ENCODE measurements around the gene GAL.

Gene GAL

GRCh38 chr11:68653486-68654430 lies 30.6 kb upstream of the GAL start:
- Histone ChIP-seq H3K4me3 (ENCODE audit: control insufficient read depth in 1 of 7, extremely low read depth in 1 of 7, insufficient read depth in 4 of 7, low read depth in 2 of 7, low read length in 6 of 7) (no peak overlapping the region), H3K4me1 (ENCODE audit: control extremely low read depth in 1 of 4, control insufficient read depth in 4 of 4, insufficient read depth in 4 of 4, low read length in 3 of 4) (no peaks in the 10 kb centered on the region), H3K36me3 (ENCODE audit: control insufficient read depth in 4 of 4, insufficient read depth in 4 of 4, low read length in 3 of 4) (no peaks in the 10 kb centered on the region), H3K27me3 (replicated peaks in 2 of 5; ENCODE audit: control insufficient read depth in 4 of 5, insufficient read depth in 5 of 5, low read length in 4 of 5) (peaks cover 0 to 12% (median 3%) of the 10 kb centered on the region in 5 experiments), H3K9me3 (ENCODE audit: control extremely low read depth in 1 of 5, control insufficient read depth in 4 of 5, insufficient read depth in 2 of 5, low read depth in 1 of 5, low read length in 4 of 5) (peaks cover 0 to 14% (median 5%) of the 10 kb centered on the region in 5 experiments), H3K27ac (ENCODE audit: insufficient read depth in 1 of 2, low read depth in 1 of 2, low read length in 2 of 2, poor library complexity in 1 of 2, severe bottlenecking in 2 of 2) (no peak overlapping the region)
- WGBS (ENCODE audit: insufficient coverage) = 92% methylated on average over 15 of the region's 24 CpGs
- POLR2A ChIA-PET = no interaction called here
- no peak for DNase-seq
- CTCF ChIA-PET = no interaction called here

DNA sequence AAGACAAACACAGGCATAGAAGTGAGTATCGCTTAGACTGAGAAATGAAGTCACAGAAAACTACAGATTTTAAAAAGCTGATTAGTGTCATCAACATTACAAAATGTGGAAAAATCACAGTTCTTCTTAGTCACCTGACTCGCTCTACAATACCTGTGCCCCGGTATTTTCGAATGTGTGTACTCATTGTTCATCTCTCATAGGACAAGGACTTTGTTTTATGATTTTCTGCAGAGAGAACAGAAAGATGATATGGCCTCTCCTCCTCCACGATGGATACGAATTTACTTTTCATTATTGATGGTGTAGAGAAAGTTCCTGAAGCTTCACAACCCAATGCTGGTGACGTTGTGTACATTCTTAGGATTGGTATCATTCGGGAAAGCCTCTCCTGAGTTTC lies 29.4 kb upstream of the GAL start:
- DNase-seq = no peak
- 94% methylated on average over 5 of the region's 8 CpGs for WGBS (ENCODE audit: insufficient coverage)
- Histone ChIP-seq H3K4me3 (ENCODE audit: control insufficient read depth in 1 of 7, extremely low read depth in 1 of 7, insufficient read depth in 4 of 7, low read depth in 2 of 7, low read length in 6 of 7) (no peak overlapping the region), H3K27me3 (replicated peaks in 2 of 5; ENCODE audit: control insufficient read depth in 4 of 5, insufficient read depth in 5 of 5, low read length in 4 of 5) (peaks cover 0 to 5% (median 0%) of the 10 kb centered on the region in 5 experiments), H3K27ac (ENCODE audit: insufficient read depth in 1 of 2, low read depth in 1 of 2, low read length in 2 of 2, poor library complexity in 1 of 2, severe bottlenecking in 2 of 2) (no peak overlapping the region), H3K36me3 (ENCODE audit: control insufficient read depth in 4 of 4, insufficient read depth in 4 of 4, low read length in 3 of 4) (no peaks in the 10 kb centered on the region), H3K9me3 (ENCODE audit: control extremely low read depth in 1 of 5, control insufficient read depth in 4 of 5, insufficient read depth in 2 of 5, low read depth in 1 of 5, low read length in 4 of 5) (peaks cover 0 to 14% (median 5%) of the 10 kb centered on the region in 5 experiments), H3K4me1 (ENCODE audit: control extremely low read depth in 1 of 4, control insufficient read depth in 4 of 4, insufficient read depth in 4 of 4, low read length in 3 of 4) (peaks cover 0 to 1% (median 0%) of the 10 kb centered on the region in 4 experiments)
- POLR2A ChIA-PET = no interaction called here
- CTCF ChIA-PET = no interaction called here

GRCh38 chr11:68655406-68655805 lies 28.9 kb upstream of the GAL start:
- Histone ChIP-seq H3K27ac (ENCODE audit: insufficient read depth in 1 of 2, low read depth in 1 of 2, low read length in 2 of 2, poor library complexity in 1 of 2, severe bottlenecking in 2 of 2) (no peak overlapping the region), H3K27me3 (replicated peaks in 2 of 5; ENCODE audit: control insufficient read depth in 4 of 5, insufficient read depth in 5 of 5, low read length in 4 of 5) (peaks cover 0 to under 1% (median 0%) of the 10 kb centered on the region in 5 experiments), H3K9me3 (ENCODE audit: control extremely low read depth in 1 of 5, control insufficient read depth in 4 of 5, insufficient read depth in 2 of 5, low read depth in 1 of 5, low read length in 4 of 5) (peaks cover 0 to 14% (median 5%) of the 10 kb centered on the region in 5 experiments), H3K4me3 (ENCODE audit: control insufficient read depth in 1 of 7, extremely low read depth in 1 of 7, insufficient read depth in 4 of 7, low read depth in 2 of 7, low read length in 6 of 7) (no peak overlapping the region), H3K36me3 (ENCODE audit: control insufficient read depth in 4 of 4, insufficient read depth in 4 of 4, low read length in 3 of 4) (no peaks in the 10 kb centered on the region), H3K4me1 (ENCODE audit: control extremely low read depth in 1 of 4, control insufficient read depth in 4 of 4, insufficient read depth in 4 of 4, low read length in 3 of 4) (peaks cover 0 to 1% (median 0%) of the 10 kb centered on the region in 4 experiments)
- DNase-seq = no peak
- ChIA-PET CTCF (interaction anchor here (0.8 kb wide), 1 partner anchor 30 kb away, joined by 3 read pairs; no protein-coding TSS in a partner anchor), POLR2A (no interaction called here)
- 95% methylated on average over 6 of the region's 7 CpGs for WGBS (ENCODE audit: insufficient coverage)

DNA sequence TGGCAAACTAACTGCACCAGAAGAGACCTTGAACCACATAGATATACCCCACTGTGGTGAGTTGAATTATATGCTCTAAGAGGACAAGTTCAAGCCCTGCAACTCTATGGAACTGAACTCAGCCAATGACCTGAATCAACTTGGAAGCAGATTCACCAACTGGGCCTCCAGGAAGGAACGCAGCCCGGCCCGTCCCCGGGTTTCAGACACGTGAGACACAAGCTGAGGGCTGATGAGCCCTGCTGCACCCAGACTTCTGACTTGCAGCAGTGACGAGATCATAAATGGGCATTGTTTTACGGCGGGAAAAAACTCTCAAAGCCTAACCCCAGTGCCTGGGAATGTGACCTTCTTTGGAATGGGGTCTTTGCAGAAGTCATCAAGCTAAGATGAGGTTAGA lies 28.5 kb upstream of the GAL start:
- no peak for DNase-seq
- CTCF ChIA-PET = interaction anchor here (0.8 kb wide), 1 partner anchor 29 kb away, joined by 3 read pairs; no protein-coding TSS in a partner anchor
- H3K27me3 ChIP-seq (replicated peaks in 2 of 5; ENCODE audit: control insufficient read depth in 4 of 5, insufficient read depth in 5 of 5, low read length in 4 of 5) = no peaks in the 10 kb centered on the region
- H3K4me1 ChIP-seq (ENCODE audit: control extremely low read depth in 1 of 4, control insufficient read depth in 4 of 4, insufficient read depth in 4 of 4, low read length in 3 of 4) = peaks cover 0 to 1% (median 0%) of the 10 kb centered on the region in 4 experiments
- H3K27ac ChIP-seq (ENCODE audit: insufficient read depth in 1 of 2, low read depth in 1 of 2, low read length in 2 of 2, poor library complexity in 1 of 2, severe bottlenecking in 2 of 2) = no peak overlapping the region
- no peaks in the 10 kb centered on the region for H3K36me3 ChIP-seq (ENCODE audit: control insufficient read depth in 4 of 4, insufficient read depth in 4 of 4, low read length in 3 of 4)
- WGBS (ENCODE audit: insufficient coverage) = 88% methylated on average over 8 of the region's 8 CpGs
- peaks cover 0 to 14% (median 5%) of the 10 kb centered on the region in 5 experiments for H3K9me3 ChIP-seq (ENCODE audit: control extremely low read depth in 1 of 5, control insufficient read depth in 4 of 5, insufficient read depth in 2 of 5, low read depth in 1 of 5, low read length in 4 of 5)
- POLR2A ChIA-PET = no interaction called here
- no peak overlapping the region for H3K4me3 ChIP-seq (ENCODE audit: control insufficient read depth in 1 of 7, extremely low read depth in 1 of 7, insufficient read depth in 4 of 7, low read depth in 2 of 7, low read length in 6 of 7)

- H3K4me1 ChIP-seq (ENCODE audit: control extremely low read depth in 1 of 4, control insufficient read depth in 4 of 4, insufficient read depth in 4 of 4, low read length in 3 of 4) = peaks cover 0 to 1% (median 0%) of the 10 kb centered on the region in 4 experiments
- no peak overlapping the region for H3K4me3 ChIP-seq (ENCODE audit: control insufficient read depth in 1 of 7, extremely low read depth in 1 of 7, insufficient read depth in 4 of 7, low read depth in 2 of 7, low read length in 6 of 7)
- no peaks in the 10 kb centered on the region for H3K36me3 ChIP-seq (ENCODE audit: control insufficient read depth in 4 of 4, insufficient read depth in 4 of 4, low read length in 3 of 4)
- ChIA-PET CTCF (no interaction called here), POLR2A (no interaction called here)
- no peak overlapping the region for H3K27ac ChIP-seq (ENCODE audit: insufficient read depth in 1 of 2, low read depth in 1 of 2, low read length in 2 of 2, poor library complexity in 1 of 2, severe bottlenecking in 2 of 2)
- peaks cover 0 to 14% (median 5%) of the 10 kb centered on the region in 5 experiments for H3K9me3 ChIP-seq (ENCODE audit: control extremely low read depth in 1 of 5, control insufficient read depth in 4 of 5, insufficient read depth in 2 of 5, low read depth in 1 of 5, low read length in 4 of 5)
- DNase-seq = no peak
- no peaks in the 10 kb centered on the region for H3K27me3 ChIP-seq (replicated peaks in 2 of 5; ENCODE audit: control insufficient read depth in 4 of 5, insufficient read depth in 5 of 5, low read length in 4 of 5)
- 98% methylated on average over 10 of the region's 11 CpGs for WGBS (ENCODE audit: insufficient coverage)
Observed at GRCh38 chr11:68657021-68657780, 27.1 kb upstream of the GAL start.

DNA sequence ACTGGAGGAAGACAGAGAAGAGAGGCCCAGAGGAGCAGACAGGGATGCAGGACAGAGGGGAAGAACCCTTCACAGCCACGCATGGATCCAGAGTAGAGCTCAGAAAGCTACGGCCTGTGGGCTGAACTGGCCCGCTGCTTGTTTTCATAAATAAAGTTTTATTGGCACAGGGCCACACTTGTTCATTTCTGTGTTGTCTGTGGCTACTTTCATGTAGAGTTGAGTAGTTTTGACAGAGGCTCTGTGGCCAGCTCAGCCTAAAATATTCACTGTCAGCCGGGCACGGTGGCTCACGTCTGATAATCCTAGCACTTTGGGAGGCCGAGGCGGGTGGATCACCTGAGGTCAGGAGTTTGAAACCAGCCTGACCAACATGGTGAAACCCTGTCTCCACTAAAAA lies 26.2 kb upstream of the GAL start:
- no peaks in the 10 kb centered on the region for H3K27me3 ChIP-seq (replicated peaks in 2 of 5; ENCODE audit: control insufficient read depth in 4 of 5, insufficient read depth in 5 of 5, low read length in 4 of 5)
- H3K27ac ChIP-seq (ENCODE audit: insufficient read depth in 1 of 2, low read depth in 1 of 2, low read length in 2 of 2, poor library complexity in 1 of 2, severe bottlenecking in 2 of 2) = no peak overlapping the region
- peaks cover 0 to 1% (median 0%) of the 10 kb centered on the region in 4 experiments for H3K4me1 ChIP-seq (ENCODE audit: control extremely low read depth in 1 of 4, control insufficient read depth in 4 of 4, insufficient read depth in 4 of 4, low read length in 3 of 4)
- 100% methylated on average over 1 of the region's 8 CpGs for WGBS (ENCODE audit: insufficient coverage)
- CTCF ChIA-PET = no interaction called here
- H3K4me3 ChIP-seq (ENCODE audit: control insufficient read depth in 1 of 7, extremely low read depth in 1 of 7, insufficient read depth in 4 of 7, low read depth in 2 of 7, low read length in 6 of 7) = no peak overlapping the region
- H3K9me3 ChIP-seq (ENCODE audit: control extremely low read depth in 1 of 5, control insufficient read depth in 4 of 5, insufficient read depth in 2 of 5, low read depth in 1 of 5, low read length in 4 of 5) = peaks cover 0 to 14% (median 5%) of the 10 kb centered on the region in 5 experiments
- no peak for DNase-seq
- H3K36me3 ChIP-seq (ENCODE audit: control insufficient read depth in 4 of 4, insufficient read depth in 4 of 4, low read length in 3 of 4) = no peaks in the 10 kb centered on the region
- POLR2A ChIA-PET = no interaction called here
